ENCODE measurements around the gene NUCB1. TPM values are rescaled to one million over a fixed set of nuclear protein-coding genes. Genes with fewer than 3 reads are reported as not detected.
A peak's percentile ranks its signal among the peaks of the same experiment; 100 is the strongest.

The NUCB1 gene
- total and polyA plus RNA-seq, 9 of the 15 experiments (the other 6 are each of a cell fraction or from before 2014, with no cell fraction given), result 3.1 to 153 (median 71.7) TPM

DNA sequence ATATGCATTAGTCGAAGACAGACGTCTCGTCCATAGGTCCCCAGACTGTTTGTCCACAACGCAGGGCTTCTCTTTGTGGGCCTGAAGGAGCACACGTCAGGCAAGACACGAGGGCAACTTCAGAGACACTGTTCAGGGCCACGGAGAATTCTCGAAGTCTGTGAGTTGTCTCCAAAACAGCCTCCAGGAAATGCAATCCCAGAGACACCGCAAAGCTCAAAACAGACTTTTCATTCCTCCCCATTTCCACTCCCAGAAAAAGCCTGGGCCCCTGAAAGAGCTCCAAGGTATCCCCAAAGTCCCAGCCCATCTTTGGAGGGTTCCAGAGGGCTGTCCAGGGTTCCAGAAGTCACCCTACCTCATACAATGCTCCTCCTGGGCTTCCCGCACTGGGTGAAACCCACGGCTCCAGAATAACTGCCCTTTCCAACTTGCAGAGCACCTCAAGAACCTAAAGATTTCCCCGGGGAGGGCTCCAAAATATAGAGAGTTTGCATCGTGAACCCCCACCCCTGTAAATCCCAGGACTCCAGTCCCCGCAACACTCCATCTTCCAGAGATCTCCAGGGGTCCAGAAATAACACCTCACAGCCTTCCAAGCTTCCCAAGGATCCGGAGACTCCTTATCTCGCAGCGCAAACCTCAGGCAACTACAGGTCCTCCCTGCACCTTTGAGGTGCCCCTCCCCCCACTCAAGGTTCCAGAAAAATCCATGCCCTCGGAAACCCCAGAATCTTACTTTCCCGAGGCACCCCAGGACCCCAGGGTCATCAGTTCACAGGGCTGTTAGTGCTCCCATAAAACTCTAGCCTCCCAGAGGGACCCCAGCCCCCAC is 64.3 kb downstream of the NUCB1 start (continued):
- TF ChIP-seq, protein P1, sequence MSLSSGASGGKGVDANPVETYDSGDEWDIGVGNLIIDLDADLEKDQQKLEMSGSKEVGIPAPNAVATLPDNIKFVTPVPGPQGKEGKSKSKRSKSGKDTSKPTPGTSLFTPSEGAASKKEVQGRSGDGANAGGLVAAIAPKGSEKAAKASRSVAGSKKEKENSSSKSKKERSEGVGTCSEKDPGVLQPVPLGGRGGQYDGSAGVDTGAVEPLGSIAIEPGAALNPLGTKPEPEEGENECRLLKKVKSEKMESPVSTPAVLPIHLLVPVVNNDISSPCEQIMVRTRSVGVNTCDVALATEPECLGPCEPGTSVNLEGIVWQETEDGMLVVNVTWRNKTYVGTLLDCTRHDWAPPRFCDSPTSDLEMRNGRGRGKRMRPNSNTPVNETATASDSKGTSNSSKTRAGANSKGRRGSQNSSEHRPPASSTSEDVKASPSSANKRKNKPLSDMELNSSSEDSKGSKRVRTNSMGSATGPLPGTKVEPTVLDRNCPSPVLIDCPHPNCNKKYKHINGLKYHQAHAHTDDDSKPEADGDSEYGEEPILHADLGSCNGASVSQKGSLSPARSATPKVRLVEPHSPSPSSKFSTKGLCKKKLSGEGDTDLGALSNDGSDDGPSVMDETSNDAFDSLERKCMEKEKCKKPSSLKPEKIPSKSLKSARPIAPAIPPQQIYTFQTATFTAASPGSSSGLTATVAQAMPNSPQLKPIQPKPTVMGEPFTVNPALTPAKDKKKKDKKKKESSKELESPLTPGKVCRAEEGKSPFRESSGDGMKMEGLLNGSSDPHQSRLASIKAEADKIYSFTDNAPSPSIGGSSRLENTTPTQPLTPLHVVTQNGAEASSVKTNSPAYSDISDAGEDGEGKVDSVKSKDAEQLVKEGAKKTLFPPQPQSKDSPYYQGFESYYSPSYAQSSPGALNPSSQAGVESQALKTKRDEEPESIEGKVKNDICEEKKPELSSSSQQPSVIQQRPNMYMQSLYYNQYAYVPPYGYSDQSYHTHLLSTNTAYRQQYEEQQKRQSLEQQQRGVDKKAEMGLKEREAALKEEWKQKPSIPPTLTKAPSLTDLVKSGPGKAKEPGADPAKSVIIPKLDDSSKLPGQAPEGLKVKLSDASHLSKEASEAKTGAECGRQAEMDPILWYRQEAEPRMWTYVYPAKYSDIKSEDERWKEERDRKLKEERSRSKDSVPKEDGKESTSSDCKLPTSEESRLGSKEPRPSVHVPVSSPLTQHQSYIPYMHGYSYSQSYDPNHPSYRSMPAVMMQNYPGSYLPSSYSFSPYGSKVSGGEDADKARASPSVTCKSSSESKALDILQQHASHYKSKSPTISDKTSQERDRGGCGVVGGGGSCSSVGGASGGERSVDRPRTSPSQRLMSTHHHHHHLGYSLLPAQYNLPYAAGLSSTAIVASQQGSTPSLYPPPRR (CRISPR knock-in tag; IDR thresholded peaks at IDR 0.05; ENCODE audit: borderline replicate concordance), result no peak
- TF ChIP-seq ILK (tag; IDR thresholded peaks at IDR 0.05; ENCODE audit: borderline replicate concordance, low read depth) (no peak), OTX1 (CRISPR knock-in tag; IDR thresholded peaks at IDR 0.05) (no peak), BRD4 (IDR thresholded peaks at IDR 0.05) (no peak), ZEB2 (IDR thresholded peaks at IDR 0.05) (peak; percentile 48; the same call in 1 of the 2 replicates), SAP30 (IDR thresholded peaks at IDR 0.05; ENCODE audit: borderline replicate concordance, insufficient read depth, low read depth, low read length, poor library complexity, severe bottlenecking) (no peak), NFE2L1 (tag; IDR thresholded peaks at IDR 0.05; ENCODE audit: borderline replicate concordance, low read depth) (no peak), JUND (IDR thresholded peaks at IDR 0.05; ENCODE audit: borderline replicate concordance, low read depth, low read length) (0 out of 2 replicates have a peak, but pooled peaks have one; percentile 2), JUND (tag; IDR thresholded peaks at IDR 0.05; ENCODE audit: borderline replicate concordance, low read depth, low read length) (no peak), RFX7 (CRISPR knock-in tag; IDR thresholded peaks at IDR 0.05) (no peak), SAFB2 (IDR thresholded peaks at IDR 0.05; ENCODE audit: borderline replicate concordance, low read depth, low read length, severe bottlenecking) (no peak), ETV1 (tag; conservative IDR thresholded peaks at IDR 0.05; ENCODE audit: low read depth) (0 out of 2 replicates have a peak, but pooled peaks have one; percentile 9), NCOA2 (IDR thresholded peaks at IDR 0.05; ENCODE audit: partially characterized antibody in 2 of 2) (no peak), ZNF644 (tag; IDR thresholded peaks at IDR 0.05; ENCODE audit: low read depth) (peak; percentile 25; the same call in 1 of the 2 replicates), BCL6 (CRISPR knock-in tag; IDR thresholded peaks at IDR 0.05) (no peak), ARID1B (IDR thresholded peaks at IDR 0.05) (peak; percentile 13), ZNF707 (CRISPR knock-in tag; conservative IDR thresholded peaks at IDR 0.05) (no peak), KLF13 (tag; IDR thresholded peaks at IDR 0.05; ENCODE audit: borderline replicate concordance, low read depth) (0 out of 2 replicates have a peak, but pooled peaks have one; percentile 23), SETDB1 (IDR thresholded peaks at IDR 0.05; ENCODE audit: low read length) (no peak), NR4A1 (CRISPR knock-in tag; IDR thresholded peaks at IDR 0.05) (no peak), NR4A1 (tag; IDR thresholded peaks at IDR 0.05) (no peak), RHOXF2B (CRISPR knock-in tag; conservative IDR thresholded peaks at IDR 0.05) (no peak)
- TF ChIP-seq, protein P2, sequence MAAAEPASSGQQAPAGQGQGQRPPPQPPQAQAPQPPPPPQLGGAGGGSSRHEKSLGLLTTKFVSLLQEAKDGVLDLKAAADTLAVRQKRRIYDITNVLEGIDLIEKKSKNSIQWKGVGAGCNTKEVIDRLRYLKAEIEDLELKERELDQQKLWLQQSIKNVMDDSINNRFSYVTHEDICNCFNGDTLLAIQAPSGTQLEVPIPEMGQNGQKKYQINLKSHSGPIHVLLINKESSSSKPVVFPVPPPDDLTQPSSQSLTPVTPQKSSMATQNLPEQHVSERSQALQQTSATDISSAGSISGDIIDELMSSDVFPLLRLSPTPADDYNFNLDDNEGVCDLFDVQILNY (CRISPR knock-in tag; IDR thresholded peaks at IDR 0.05), result no peak
